K562 (cell line): ENCODE data around the gene PAN2. TPM values are rescaled to one million over a fixed set of nuclear protein-coding genes. Genes with fewer than 3 reads are reported as not detected.

Experiments
- ARID1B ChIP-seq: fragments of 450-650 bp; IDR thresholded peaks from 2 replicates; pipeline ENCODE4 v1.6.1; 2016; ENCODE audit warnings: antibody characterized with exemption, mild to moderate bottlenecking, inconsistent platforms
- CREB3 ChIP-seq: fragments of 450-650 bp; conservative IDR thresholded peaks from 2 replicates; pipeline ENCODE4 v1.6.1; 2016; ENCODE audit warnings: missing genetic modification characterization, low read depth, mild to moderate bottlenecking, missing compliant biosample characterization, moderate library complexity
- CREM ChIP-seq: IDR thresholded peaks from 2 replicates; pipeline ENCODE4 v1.6.1; 2014; ENCODE audit warnings: antibody characterized with exemption, low read depth
- ELF4 ChIP-seq: fragments of 450-650 bp; formaldehyde crosslinking; IDR thresholded peaks from 2 replicates; pipeline ENCODE4 v1.4.0; 2022; ENCODE audit warnings: missing genetic modification characterization
- HES1 ChIP-seq: fragments of 450-650 bp; IDR thresholded peaks from 2 replicates; pipeline ENCODE4 v1.6.1; 2016; ENCODE audit warnings: low read depth, mild to moderate bottlenecking, moderate library complexity
- IRF9 ChIP-seq: fragments of 450-650 bp; IDR thresholded peaks from 2 replicates; pipeline ENCODE4 v1.6.1; 2016; ENCODE audit warnings: missing biosample characterization, missing genetic modification characterization
- MAZ ChIP-seq, 2 experiments: fragments of 450-650 bp in 1 of 2; sonication (generic) in 1 of 2; formaldehyde crosslinking; IDR thresholded peaks in 1 of 2; conservative IDR thresholded peaks in 1 of 2; 2 replicates each; pipeline versions ENCODE4 v1.4.0 to v1.5.0; 2020; ENCODE audit warnings: mild to moderate bottlenecking in 1 of 2, missing genetic modification reagents in 1 of 2
- NCOA6 ChIP-seq: fragments of 450-650 bp; IDR thresholded peaks from 2 replicates; pipeline ENCODE4 v1.6.1; 2017; ENCODE audit warnings: mild to moderate bottlenecking
- PTBP1 ChIP-seq: fragments of 200-400 bp; formaldehyde crosslinking; IDR thresholded peaks from 2 replicates; pipeline ENCODE4 v1.6.1; 2017; ENCODE audit warnings: low read depth, low read length
- TAF9B ChIP-seq: fragments of 450-650 bp; IDR thresholded peaks from 2 replicates; pipeline ENCODE4 v1.6.1; 2018; ENCODE audit warnings: mild to moderate bottlenecking; ENCODE audit not compliant: partially characterized antibody
- TCF15 ChIP-seq: fragments of 250-450 bp; sonication (Bioruptor Pico); IDR thresholded peaks from 2 replicates; pipeline ENCODE4 v1.8.0; 2022; ENCODE audit warnings: moderate library complexity, mild to moderate bottlenecking, inconsistent platforms
- ZFPM2 ChIP-seq: fragments of 250-450 bp; sonication (Bioruptor Pico); IDR thresholded peaks from 2 replicates; pipeline ENCODE4 v1.5.1; 2022; ENCODE audit warnings: mild to moderate bottlenecking
- ZNF282 ChIP-seq: sonication (generic); formaldehyde crosslinking; IDR thresholded peaks from 2 replicates; pipeline ENCODE4 v1.8.1; 2023; ENCODE audit warnings: missing genetic modification reagents
- ZNF41 ChIP-seq: fragments of 250-450 bp; sonication (Bioruptor Pico); conservative IDR thresholded peaks from 2 replicates; pipeline ENCODE4 v1.4.0; 2020; ENCODE audit warnings: mild to moderate bottlenecking
- ZNF431 ChIP-seq: sonication (generic); formaldehyde crosslinking; IDR thresholded peaks from 2 replicates; pipeline ENCODE4 v1.8.0; 2022; ENCODE audit warnings: mild to moderate bottlenecking, missing genetic modification reagents
- ZNF551 ChIP-seq: fragments of 250-450 bp; sonication (Bioruptor Pico); IDR thresholded peaks from 2 replicates; pipeline ENCODE4 v1.5.0; 2021; ENCODE audit warnings: mild to moderate bottlenecking, moderate library complexity
- ZNF57 ChIP-seq: fragments of 450-650 bp; formaldehyde crosslinking; IDR thresholded peaks from 2 replicates; pipeline ENCODE4 v1.4.0; 2020; ENCODE audit warnings: mild to moderate bottlenecking, moderate library complexity
- ZNF583 ChIP-seq: fragments of 250-450 bp; sonication (Bioruptor Pico); IDR thresholded peaks from 2 replicates; pipeline ENCODE4 v1.4.0; 2020
- polyA plus RNA-seq, 8 experiments: library from polyadenylated mRNA; depleted of rRNA in 4 of 8; stranded (reverse) in 5 of 8; unstranded in 3 of 8; fragments of >200 nt; fragmentation: Nextera tagmentation in 2 of 8; fragmentation: Illumina TruSeq in 1 of 8; extraction: Ambion mirVana in 2 of 8; extraction: Trizol in 1 of 8; gene quantifications; 2 replicates each; pipeline versions ENCODE4 v1.2.1 to v1.2.3, GENCODE V29; 2011 to 2014; ENCODE audit warnings: inconsistent platforms in 1 of 8, missing spikeins in 1 of 8
- total RNA-seq, 7 experiments: library from RNA; depleted of rRNA in 6 of 7; stranded (reverse); fragments of >200 nt in 6 of 7; fragmentation: Illumina TruSeq in 2 of 7; extraction: Trizol in 2 of 7; gene quantifications; 2 replicates each; pipeline versions ENCODE4 v1.2.1 to v1.2.3, GENCODE V29; 2011 to 2021; ENCODE audit warnings: low replicate concordance in 1 of 7
- TF ChIP-seq, protein P1 (sequence below): sonication (generic); formaldehyde crosslinking; IDR thresholded peaks from 2 replicates; pipeline ENCODE4 v1.8.0; 2022; ENCODE audit warnings: missing genetic modification reagents, mild to moderate bottlenecking, moderate library complexity, borderline replicate concordance
- TF ChIP-seq, protein P2 (sequence below): fragments of 450-650 bp; formaldehyde crosslinking; IDR thresholded peaks from 2 replicates; pipeline ENCODE4 v1.4.0; 2022; ENCODE audit warnings: missing genetic modification characterization
- TF ChIP-seq, protein P3 (sequence below): fragments of 250-450 bp; sonication (Bioruptor Pico); IDR thresholded peaks from 2 replicates; pipeline ENCODE4 v1.8.0; 2021; ENCODE audit warnings: moderate library complexity, mild to moderate bottlenecking, inconsistent platforms

The PAN2 gene
- total and polyA plus RNA-seq, 9 of the 15 experiments (the other 6 are each of a cell fraction or from before 2014, with no cell fraction given), result 15.0 to 66.1 (median 25.9) TPM

DNA sequence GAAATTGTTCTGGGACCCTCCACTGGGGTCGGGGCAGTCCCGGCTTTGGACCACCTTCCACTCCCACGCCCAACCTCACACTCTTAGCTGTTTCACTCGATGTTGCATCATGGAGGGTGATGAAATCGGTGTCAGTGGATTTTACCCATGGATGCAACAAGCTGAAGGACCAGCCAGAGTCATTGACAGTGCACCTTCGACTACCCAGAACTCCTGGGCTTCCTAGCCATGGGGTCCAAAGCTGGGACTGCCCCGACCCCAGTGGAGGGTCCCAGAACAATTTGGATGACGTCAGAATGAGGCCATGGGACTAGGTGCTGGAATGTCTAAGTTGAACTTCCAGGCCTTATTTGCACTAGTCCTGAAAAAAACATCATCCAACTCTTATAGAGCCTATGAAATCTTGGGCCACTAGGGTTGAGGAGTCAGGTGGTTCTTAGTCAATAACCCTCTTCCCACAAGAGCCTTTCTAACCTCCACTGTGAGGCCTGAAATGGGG lies 4.0 kb upstream of the PAN2 start (continued):
- no peak for TF ChIP-seq ZNF41 (CRISPR knock-in tag)
- TF ChIP-seq ZNF583, result peak; percentile 90
- peak; percentile 49; the same call in 1 of the 2 replicates for TF ChIP-seq CREM
- TF ChIP-seq, protein P1, sequence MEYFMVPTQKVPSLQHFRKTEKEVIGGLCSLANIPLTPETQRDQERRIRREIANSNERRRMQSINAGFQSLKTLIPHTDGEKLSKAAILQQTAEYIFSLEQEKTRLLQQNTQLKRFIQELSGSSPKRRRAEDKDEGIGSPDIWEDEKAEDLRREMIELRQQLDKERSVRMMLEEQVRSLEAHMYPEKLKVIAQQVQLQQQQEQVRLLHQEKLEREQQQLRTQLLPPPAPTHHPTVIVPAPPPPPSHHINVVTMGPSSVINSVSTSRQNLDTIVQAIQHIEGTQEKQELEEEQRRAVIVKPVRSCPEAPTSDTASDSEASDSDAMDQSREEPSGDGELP (CRISPR knock-in tag), result peak; percentile 25; the same call in 1 of the 2 replicates
- TF ChIP-seq TCF15 (CRISPR knock-in tag), result no peak; the same call in 1 of the 2 replicates
- no peak for TF ChIP-seq TAF9B
- TF ChIP-seq, protein P2, sequence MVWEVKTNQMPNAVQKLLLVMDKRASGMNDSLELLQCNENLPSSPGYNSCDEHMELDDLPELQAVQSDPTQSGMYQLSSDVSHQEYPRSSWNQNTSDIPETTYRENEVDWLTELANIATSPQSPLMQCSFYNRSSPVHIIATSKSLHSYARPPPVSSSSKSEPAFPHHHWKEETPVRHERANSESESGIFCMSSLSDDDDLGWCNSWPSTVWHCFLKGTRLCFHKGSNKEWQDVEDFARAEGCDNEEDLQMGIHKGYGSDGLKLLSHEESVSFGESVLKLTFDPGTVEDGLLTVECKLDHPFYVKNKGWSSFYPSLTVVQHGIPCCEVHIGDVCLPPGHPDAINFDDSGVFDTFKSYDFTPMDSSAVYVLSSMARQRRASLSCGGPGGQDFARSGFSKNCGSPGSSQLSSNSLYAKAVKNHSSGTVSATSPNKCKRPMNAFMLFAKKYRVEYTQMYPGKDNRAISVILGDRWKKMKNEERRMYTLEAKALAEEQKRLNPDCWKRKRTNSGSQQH, result peak; percentile 68; the same call in 1 of the 2 replicates
- no peak for TF ChIP-seq ZNF282 (CRISPR knock-in tag)
- TF ChIP-seq ZNF551 (CRISPR knock-in tag), result no peak
- no peak for TF ChIP-seq HES1
- no peak for TF ChIP-seq PTBP1
- no peak for TF ChIP-seq ZNF431
- peak; percentile 87 for TF ChIP-seq IRF9
- peak; percentile 43; the same call in 1 of the 2 replicates for TF ChIP-seq CREB3 (tag)
- no peak; a peak in 1 of 4 replicates for TF ChIP-seq MAZ (CRISPR knock-in tag; conservative IDR thresholded peaks at IDR 0.05 in 1 of 2, IDR thresholded peaks at IDR 0.05 in 1 of 2)
- TF ChIP-seq, protein P3, sequence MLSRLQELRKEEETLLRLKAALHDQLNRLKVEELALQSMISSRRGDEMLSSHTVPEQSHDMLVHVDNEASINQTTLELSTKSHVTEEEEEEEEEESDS (CRISPR knock-in tag), result no peak
- no peak for TF ChIP-seq ZNF57 (CRISPR knock-in tag)
- TF ChIP-seq ARID1B, result peak; percentile 20; the same call in 1 of the 2 replicates
- 0 out of 2 replicates have a peak, but pooled peaks have one; percentile 13 for TF ChIP-seq ZFPM2 (CRISPR knock-in tag)
- no peak for TF ChIP-seq NCOA6
- no peak for TF ChIP-seq ELF4 (CRISPR knock-in tag)
